ENCODE measurements around the gene ZNF496.

ZNF496 gene

DNA sequence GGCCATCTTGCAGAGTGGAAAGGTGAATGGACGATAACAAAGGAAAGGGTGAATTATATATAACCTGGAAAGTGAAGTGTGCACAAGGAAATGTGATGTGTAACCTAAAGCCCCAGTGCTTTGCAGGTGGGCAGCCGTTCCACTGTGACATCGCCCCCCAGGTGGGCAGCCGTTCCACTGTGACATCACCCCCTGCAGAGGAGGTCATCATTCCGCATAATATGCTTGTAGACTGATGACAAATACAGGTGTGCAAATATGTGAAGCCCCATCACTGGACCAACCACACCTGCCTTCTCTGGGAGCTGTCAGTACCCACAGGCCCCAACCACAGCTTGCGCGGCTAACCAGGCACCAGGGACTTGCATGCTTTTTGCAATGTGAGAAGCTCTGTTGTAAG lies 4.7 kb upstream of the ZNF496 start:
- POLR2A ChIA-PET: no interaction called here
- no peak for DNase-seq (ENCODE audit: extremely low spot score)
- CTCF ChIA-PET: interaction anchor here (1.4 kb wide), 1 partner anchor 11 kb away, joined by 3 read pairs; no protein-coding TSS in a partner anchor
- no peak for TF ChIP-seq CTCF (IDR thresholded peaks at IDR 0.05; ENCODE audit: control extremely low read depth, extremely low read depth, low read depth, missing control alignments)

- POLR2A ChIA-PET: no interaction called here
- CTCF ChIA-PET: no interaction called here
- DNase-seq (ENCODE audit: extremely low spot score): no peak
Measured at GRCh38 chr1:247335882-247336281, 4.2 kb upstream of the ZNF496 start.

GRCh38 chr1:247334378-247335133 lies 2.9 kb upstream of the ZNF496 start:
- ChIA-PET POLR2A (no interaction called here), CTCF (no interaction called here)
- DNase-seq (ENCODE audit: extremely low spot score): no peak
- TF ChIP-seq CTCF (IDR thresholded peaks at IDR 0.05; ENCODE audit: control extremely low read depth, extremely low read depth, low read depth, missing control alignments): no peak

More at GRCh38 chr1:247335882-247336281, 4.2 kb upstream of the ZNF496 start:
- no peak for TF ChIP-seq CTCF (IDR thresholded peaks at IDR 0.05; ENCODE audit: control extremely low read depth, extremely low read depth, low read depth, missing control alignments)

DNA sequence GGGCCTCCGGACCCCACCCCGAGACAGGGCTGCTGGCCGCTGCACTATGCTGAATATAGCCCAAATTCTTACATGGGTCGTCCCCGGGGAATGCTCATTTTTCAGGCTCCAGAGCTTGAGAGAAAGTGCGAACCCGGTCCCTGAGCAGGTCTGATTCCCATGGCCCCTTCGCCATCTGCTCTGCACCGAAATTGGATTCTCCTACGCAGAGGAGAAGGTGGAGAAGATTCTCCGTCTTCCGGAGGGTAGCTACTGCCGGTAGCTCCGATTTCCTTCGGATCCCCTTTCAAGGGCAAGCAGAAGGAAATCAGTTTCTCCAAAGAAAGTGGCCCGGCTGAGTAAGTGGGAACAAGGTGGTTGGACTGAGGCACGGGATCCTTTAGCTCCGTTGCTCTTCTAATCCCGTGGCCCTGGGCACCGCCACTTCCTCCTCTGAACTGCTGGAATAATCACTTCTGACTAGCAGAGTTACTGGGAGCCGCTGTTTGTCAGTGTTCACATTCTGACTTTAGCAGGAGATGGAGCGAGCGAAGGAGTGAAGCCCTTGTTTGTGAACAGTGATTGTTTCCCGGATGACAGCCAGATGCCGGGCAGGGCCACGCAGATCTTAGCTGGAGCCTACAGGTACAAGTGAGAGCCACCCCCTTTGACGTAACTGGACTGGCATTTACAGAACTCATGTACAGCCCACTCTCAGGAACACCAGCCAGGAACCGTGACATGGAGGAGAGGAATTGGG lies 1.1 kb upstream of the ZNF496 start:
- POLR2A ChIA-PET: no interaction called here
- CTCF ChIA-PET: interaction anchor here (1.2 kb wide), 1 partner anchor 40 kb away, joined by 3 read pairs; no protein-coding TSS in a partner anchor
- no peak for TF ChIP-seq CTCF (IDR thresholded peaks at IDR 0.05; ENCODE audit: control extremely low read depth, extremely low read depth, low read depth, missing control alignments)
- no peak for DNase-seq (ENCODE audit: extremely low spot score)

GRCh38 chr1:247332215-247332622 lies 552 bp upstream of the ZNF496 start:
- CTCF ChIA-PET: no interaction called here

DNA sequence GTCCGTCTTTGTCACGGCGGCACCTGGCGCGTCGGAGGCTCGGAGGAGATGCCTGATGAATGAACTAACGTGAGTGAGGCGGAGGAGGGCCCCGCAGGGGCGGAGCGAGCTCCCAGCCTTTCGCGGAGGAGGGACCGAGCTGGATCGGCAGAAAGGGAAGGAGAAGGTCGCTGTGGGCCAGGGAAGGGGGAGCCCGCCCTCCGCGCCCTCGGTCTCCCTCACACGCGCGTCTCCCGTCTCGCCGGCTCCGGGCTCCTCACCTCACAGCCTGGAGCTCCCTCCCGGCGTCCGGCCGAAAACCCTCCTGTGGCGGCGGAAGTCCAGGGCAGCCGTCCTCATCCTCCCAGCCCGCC lies 519 bp downstream of the ZNF496 start:
- DNase-seq (ENCODE audit: extremely low spot score): peak; percentile 84
- ChIA-PET CTCF (no interaction called here), POLR2A (interaction anchor here (0.7 kb wide), 1 partner anchor 10 kb away, joined by 3 read pairs; no protein-coding TSS in a partner anchor)
- no peak for TF ChIP-seq CTCF (IDR thresholded peaks at IDR 0.05; ENCODE audit: control extremely low read depth, extremely low read depth, low read depth, missing control alignments)

More at GRCh38 chr1:247332215-247332622, 552 bp upstream of the ZNF496 start:
- TF ChIP-seq CTCF (IDR thresholded peaks at IDR 0.05; ENCODE audit: control extremely low read depth, extremely low read depth, low read depth, missing control alignments): no peak
- DNase-seq (ENCODE audit: extremely low spot score): peak; percentile 75
- POLR2A ChIA-PET: no interaction called here
